Lung (tissue), 12 donors: ENCODE results near the gene PDAP1. TPM values are rescaled to one million over a fixed set of nuclear protein-coding genes. Genes with fewer than 3 reads are reported as not detected.
"Not testable (repeated sequence)": the region's sequence is repeated elsewhere in the genome, so short reads cannot be mapped to it uniquely, and the experiment has no call there.

Experiments
- ATAC-seq: fragments of 200-7000 bp; cut with Tn5 transposase; one replicate; pipeline ENCODE4 v1.9.1; 2020; ENCODE audit warnings: moderate number of reproducible peaks; ENCODE audit not compliant: insufficient read depth, low FRiP score
- DNase-seq, 3 donors: peaks; one replicate each; pipeline ENCODE4 v3.0.0-alpha.2; 2013 to 2017
- H3K27ac ChIP-seq, 2 donors: one replicate each; pipeline ENCODE4 v1.5.1; 2013; ENCODE audit warnings: mild to moderate bottlenecking in 2 of 2, moderate library complexity in 2 of 2, control low read depth in 1 of 2, inconsistent platforms in 1 of 2, low read depth in 1 of 2, low read length in 1 of 2
- H3K27me3 ChIP-seq, 3 donors: one replicate each; pipeline ENCODE4 v1.5.1; 2013; ENCODE audit warnings: low read length in 2 of 3; ENCODE audit not compliant: control insufficient read depth in 3 of 3, insufficient read depth in 3 of 3
- H3K36me3 ChIP-seq, 4 donors: one replicate each; pipeline ENCODE4 v1.5.1; 2013; ENCODE audit warnings: low read length in 4 of 4, mild to moderate bottlenecking in 1 of 4, moderate library complexity in 1 of 4; ENCODE audit not compliant: control insufficient read depth in 4 of 4, insufficient read depth in 4 of 4
- H3K4me1 ChIP-seq, 5 donors: one replicate each; pipeline ENCODE4 v1.5.1; 2013; ENCODE audit warnings: low read length in 5 of 5, mild to moderate bottlenecking in 2 of 5, moderate library complexity in 1 of 5; ENCODE audit not compliant: control insufficient read depth in 5 of 5, insufficient read depth in 5 of 5
- H3K4me3 ChIP-seq: one replicate; pipeline ENCODE4 v1.5.1; 2013; ENCODE audit warnings: mild to moderate bottlenecking, control low read depth, moderate library complexity
- H3K9ac ChIP-seq, 2 donors: one replicate each; pipeline ENCODE4 v1.5.1; 2013; ENCODE audit warnings: low read length in 2 of 2, control low read depth in 1 of 2; ENCODE audit not compliant: insufficient read depth in 1 of 2
- H3K9me3 ChIP-seq, 4 donors: one replicate each; pipeline ENCODE4 v1.5.1; 2013; ENCODE audit warnings: low read length in 3 of 4, mild to moderate bottlenecking in 1 of 4, moderate library complexity in 1 of 4; ENCODE audit not compliant: control insufficient read depth in 4 of 4, insufficient read depth in 3 of 4
- WGBS, 2 donors: extraction: QIAGEN DNeasy Blood & Tissue Kit; methylation state at CpG; one replicate each; pipeline ENCODE4 v1.1.7; 2013; 5-methylcytosine and 5-hydroxymethylcytosine counted together
- polyA plus RNA-seq, 2 donors: library from polyadenylated mRNA; stranded (reverse); fragments of 200-250 nt; gene quantifications; one replicate each; pipeline ENCODE4 v1.2.1, GENCODE V29; 2013
- total RNA-seq, 2 donors: library from RNA; depleted of rRNA in 1 of 2; stranded (reverse); fragments of >200 nt in 1 of 2; gene quantifications; one replicate each; pipeline ENCODE4 v1.2.1, GENCODE V29; 2014 to 2021
- TF ChIP-seq, protein P1 (sequence below): IDR thresholded peaks from 2 replicates; pipeline ENCODE4 v1.5.1; 2012; ENCODE audit warnings: mild to moderate bottlenecking; ENCODE audit errors: control extremely low read depth, extremely low read depth
- donor health status: control.
- donor health status: control.
- donor health status: Bipolar disorder and iron deficiency.
- donor health status: healthy.
- donor health status: DM: yes; HTN: yes; CAD: no.

The PDAP1 gene
- total and polyA plus RNA-seq, 4 donors, result 20.5 to 191 (median 113) TPM

DNA sequence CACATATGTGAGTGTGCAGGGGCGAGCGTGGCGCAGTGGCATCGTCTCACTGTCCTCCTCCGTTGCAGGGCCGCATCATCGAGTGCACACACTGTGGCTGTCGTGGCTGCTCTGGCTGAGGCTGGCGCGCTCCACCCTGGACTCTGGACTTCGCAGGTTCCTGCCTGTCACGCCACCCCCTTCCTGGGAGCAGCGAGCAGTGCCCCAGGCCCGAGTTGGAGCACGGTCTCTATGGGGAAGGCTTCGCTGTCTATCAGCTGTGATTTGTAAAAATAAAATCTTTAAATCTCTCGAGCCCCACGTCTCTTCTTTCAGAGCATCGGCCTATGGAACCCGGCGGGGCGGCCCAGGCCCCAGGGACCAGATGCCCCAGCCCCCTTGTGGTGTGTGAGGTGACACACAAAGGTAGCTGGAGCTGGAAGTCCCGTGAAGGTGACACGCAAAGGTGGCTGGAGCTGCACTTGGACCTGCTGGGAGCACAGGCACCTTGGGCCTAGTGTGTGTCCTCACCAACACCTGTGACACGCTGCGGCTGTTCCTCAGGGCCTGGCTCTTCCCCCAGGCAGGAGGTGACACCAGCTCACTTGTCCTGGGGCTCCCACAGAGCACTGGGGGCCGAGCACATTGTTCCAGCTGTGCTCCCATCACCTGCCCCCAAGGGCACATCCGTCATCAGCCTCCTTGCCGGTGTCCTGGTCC lies 11.1 kb upstream of the PDAP1 start:
- DNase-seq (no peak), ATAC-seq (no peak)
- Histone ChIP-seq H3K36me3 (peaks cover 22 to 63% (median 39%) of the 10 kb centered on the region in 4 donors), H3K27me3 (no peaks in the 10 kb centered on the region), H3K4me3 (no peak overlapping the region), H3K4me1 (no peaks in the 10 kb centered on the region), H3K27ac (no peak overlapping the region), H3K9ac (no peak overlapping the region), H3K9me3 (no peaks in the 10 kb centered on the region)
- TF ChIP-seq, protein P1, sequence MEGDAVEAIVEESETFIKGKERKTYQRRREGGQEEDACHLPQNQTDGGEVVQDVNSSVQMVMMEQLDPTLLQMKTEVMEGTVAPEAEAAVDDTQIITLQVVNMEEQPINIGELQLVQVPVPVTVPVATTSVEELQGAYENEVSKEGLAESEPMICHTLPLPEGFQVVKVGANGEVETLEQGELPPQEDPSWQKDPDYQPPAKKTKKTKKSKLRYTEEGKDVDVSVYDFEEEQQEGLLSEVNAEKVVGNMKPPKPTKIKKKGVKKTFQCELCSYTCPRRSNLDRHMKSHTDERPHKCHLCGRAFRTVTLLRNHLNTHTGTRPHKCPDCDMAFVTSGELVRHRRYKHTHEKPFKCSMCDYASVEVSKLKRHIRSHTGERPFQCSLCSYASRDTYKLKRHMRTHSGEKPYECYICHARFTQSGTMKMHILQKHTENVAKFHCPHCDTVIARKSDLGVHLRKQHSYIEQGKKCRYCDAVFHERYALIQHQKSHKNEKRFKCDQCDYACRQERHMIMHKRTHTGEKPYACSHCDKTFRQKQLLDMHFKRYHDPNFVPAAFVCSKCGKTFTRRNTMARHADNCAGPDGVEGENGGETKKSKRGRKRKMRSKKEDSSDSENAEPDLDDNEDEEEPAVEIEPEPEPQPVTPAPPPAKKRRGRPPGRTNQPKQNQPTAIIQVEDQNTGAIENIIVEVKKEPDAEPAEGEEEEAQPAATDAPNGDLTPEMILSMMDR, result no peak
- WGBS, 2 donors, result 93 to 94% methylated on average over 29 of the region's 29 CpGs

DNA sequence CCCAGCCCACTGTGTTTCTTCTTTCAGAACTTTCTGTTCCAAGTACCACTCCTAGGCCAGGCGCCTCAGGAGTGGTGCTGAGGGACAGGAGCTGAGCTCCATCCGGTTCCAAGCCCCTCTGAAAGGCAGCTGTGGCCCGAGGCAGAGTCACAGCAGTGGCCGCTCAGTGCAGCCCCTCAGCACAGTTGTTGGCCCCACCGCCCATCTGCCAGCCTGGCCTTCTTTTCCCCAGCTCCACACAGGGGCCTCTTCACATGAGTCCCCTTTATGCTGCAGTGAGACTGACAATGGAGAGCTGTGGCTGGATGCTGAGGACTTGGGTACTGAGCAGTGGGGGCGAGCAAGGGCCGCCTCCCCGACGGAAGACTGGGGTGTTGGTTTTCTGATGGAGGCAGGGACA lies 9.9 kb upstream of the PDAP1 start:
- ATAC-seq (no peak), DNase-seq (no peak)
- no peaks in the 10 kb centered on the region for H3K4me1 ChIP-seq
- no peaks in the 10 kb centered on the region for H3K9me3 ChIP-seq
- no peak overlapping the region for H3K27ac ChIP-seq
- WGBS, 2 donors, result 95 to 96% methylated on average over 9 of the region's 9 CpGs
- H3K9ac ChIP-seq, result no peak overlapping the region
- no peaks in the 10 kb centered on the region for H3K27me3 ChIP-seq
- TF ChIP-seq, protein P1, result no peak
- H3K4me3 ChIP-seq, result no peak overlapping the region
- H3K36me3 ChIP-seq, result peaks cover 29 to 56% (median 35%) of the 10 kb centered on the region in 4 donors

DNA sequence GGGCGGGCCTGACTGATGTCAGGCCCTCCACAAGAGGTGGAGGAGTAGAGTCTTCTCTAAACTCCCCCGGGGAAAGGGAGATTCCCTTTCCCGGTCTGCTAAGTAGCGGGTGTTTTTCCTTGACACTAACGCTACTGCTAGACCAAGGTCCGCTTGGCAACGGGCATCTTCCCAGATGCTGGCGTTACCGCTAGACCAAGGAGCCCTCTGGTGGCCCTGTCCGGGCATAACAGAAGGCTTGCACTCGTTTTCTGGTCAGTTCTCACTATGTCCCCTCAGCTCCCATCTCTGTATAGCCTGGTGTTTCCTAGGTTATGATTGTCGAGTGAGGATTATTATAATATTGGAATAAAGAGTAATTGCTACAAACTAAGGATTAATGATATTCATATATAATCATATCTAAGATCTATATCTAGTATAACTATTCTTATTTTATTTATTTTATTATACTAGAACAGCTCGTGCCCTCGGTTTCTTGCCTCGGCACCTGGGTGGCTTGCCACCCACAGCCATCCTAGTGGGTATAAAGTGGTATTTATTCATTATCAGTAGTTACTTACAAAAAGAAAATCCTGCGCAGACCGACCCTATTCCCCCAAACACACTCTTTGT lies 7.2 kb upstream of the PDAP1 start:
- not testable (repeated sequence) for H3K9me3 ChIP-seq, ATAC-seq, H3K9ac ChIP-seq, H3K27ac ChIP-seq, H3K27me3 ChIP-seq, H3K4me3 ChIP-seq, H3K4me1 ChIP-seq
- peaks cover 40 to 64% (median 42%) of the 10 kb centered on the region in 4 donors for H3K36me3 ChIP-seq
- peak; percentile 29 to 40 (median 39) for DNase-seq
- WGBS, 2 donors, result 70 to 88% methylated on average over 17 of the region's 17 CpGs

DNA sequence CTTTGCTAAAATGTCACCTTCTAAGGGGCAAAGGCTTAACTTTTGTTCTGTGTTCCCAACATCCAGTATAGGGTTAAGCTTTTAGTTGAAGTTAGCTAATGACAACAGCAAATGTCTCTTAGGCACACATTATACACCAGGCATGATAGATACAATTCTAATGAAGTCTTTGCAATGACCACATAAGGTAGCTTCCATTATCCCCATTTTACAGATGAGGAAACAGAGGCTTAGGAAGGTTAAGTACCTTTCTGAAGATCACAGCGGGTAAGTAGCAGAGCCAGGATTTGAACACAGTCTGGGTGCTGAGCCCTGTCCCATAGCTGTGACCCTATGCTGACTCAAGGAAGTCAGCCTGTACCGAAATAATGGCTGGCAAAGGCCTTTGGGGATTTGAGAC lies 2.2 kb upstream of the PDAP1 start:
- DNase-seq, result no peak
- H3K4me3 ChIP-seq, result no peak overlapping the region

More for the DNA sequence above, 2.2 kb upstream of the PDAP1 start:
- 94 to 96% methylated on average over 2 of the region's 2 CpGs for WGBS, 2 donors
- TF ChIP-seq, protein P1, result no peak
- peaks cover 14 to 31% (median 27%) of the 10 kb centered on the region in 4 donors for H3K36me3 ChIP-seq
- no peaks in the 10 kb centered on the region for H3K27me3 ChIP-seq
- H3K4me1 ChIP-seq, result peaks cover 0 to 23% (median 12%) of the 10 kb centered on the region in 5 donors
- no peak overlapping the region for H3K9ac ChIP-seq
- H3K27ac ChIP-seq, result no peak overlapping the region
- no peaks in the 10 kb centered on the region for H3K9me3 ChIP-seq
- no peak for ATAC-seq
